ENCODE measurements around the gene RALGAPB.
"Not testable (repeated sequence)": the region's sequence is repeated elsewhere in the genome, so short reads cannot be mapped to it uniquely, and the experiment has no call there.

The RALGAPB gene

DNA sequence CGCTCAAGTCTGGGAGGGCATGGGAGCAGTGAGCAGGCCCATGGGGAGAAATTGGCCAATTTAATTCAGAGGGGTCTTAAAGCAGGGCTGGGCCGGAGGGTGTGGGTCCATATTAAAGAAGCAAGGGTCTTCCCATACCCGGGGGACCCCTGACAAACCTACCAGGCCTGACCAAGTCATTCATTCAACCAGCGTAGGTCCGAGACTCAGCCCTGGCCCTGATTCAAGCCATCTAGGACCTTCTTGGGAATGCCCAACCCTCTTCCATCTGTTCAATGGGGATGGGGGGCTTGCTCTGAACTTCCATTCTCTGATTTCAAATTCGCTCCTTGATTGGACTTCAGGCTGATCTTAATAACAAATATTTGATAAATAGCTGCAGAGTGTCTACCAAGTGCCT lies 115.7 kb downstream of the RALGAPB start:
- Histone ChIP-seq H3K36me3 (ENCODE audit: control insufficient read depth, insufficient read depth, low read length) (no peaks in the 10 kb centered on the region), H3K4me3 (ENCODE audit: low read length) (no peak overlapping the region), H3K27me3 (ENCODE audit: control insufficient read depth, insufficient read depth, low read length) (peaks cover 3% of the 10 kb centered on the region), H3K27ac (ENCODE audit: low read depth, low read length) (no peak overlapping the region), H3K9ac (ENCODE audit: low read length) (no peak overlapping the region), H3K4me1 (ENCODE audit: control insufficient read depth, insufficient read depth, low read length) (no peaks in the 10 kb centered on the region)

- Histone ChIP-seq H3K9ac (ENCODE audit: low read length) (no peak overlapping the region), H3K36me3 (ENCODE audit: control insufficient read depth, insufficient read depth, low read length) (no peaks in the 10 kb centered on the region), H3K27me3 (ENCODE audit: control insufficient read depth, insufficient read depth, low read length) (peaks cover 3% of the 10 kb centered on the region), H3K27ac (ENCODE audit: low read depth, low read length) (no peak overlapping the region), H3K4me1 (ENCODE audit: control insufficient read depth, insufficient read depth, low read length) (no peaks in the 10 kb centered on the region), H3K4me3 (ENCODE audit: low read length) (no peak overlapping the region)
Measured at GRCh38 chr20:38589351-38589750, 116.7 kb downstream of the RALGAPB start.

- Histone ChIP-seq H3K4me3 (ENCODE audit: low read length) (no peak overlapping the region), H3K9ac (ENCODE audit: low read length) (no peak overlapping the region), H3K27me3 (ENCODE audit: control insufficient read depth, insufficient read depth, low read length) (peaks cover 3% of the 10 kb centered on the region), H3K36me3 (ENCODE audit: control insufficient read depth, insufficient read depth, low read length) (no peaks in the 10 kb centered on the region), H3K27ac (ENCODE audit: low read depth, low read length) (no peak overlapping the region), H3K4me1 (ENCODE audit: control insufficient read depth, insufficient read depth, low read length) (no peaks in the 10 kb centered on the region)
Measured at GRCh38 chr20:38589967-38590675, 117.5 kb downstream of the RALGAPB start.

GRCh38 chr20:38590676-38591473 lies 118.2 kb downstream of the RALGAPB start:
- H3K9ac ChIP-seq (ENCODE audit: low read length) = no peak overlapping the region
- H3K27me3 ChIP-seq (ENCODE audit: control insufficient read depth, insufficient read depth, low read length) = no peaks in the 10 kb centered on the region
- no peak overlapping the region for H3K4me3 ChIP-seq (ENCODE audit: low read length)
- no peaks in the 10 kb centered on the region for H3K4me1 ChIP-seq (ENCODE audit: control insufficient read depth, insufficient read depth, low read length)
- H3K36me3 ChIP-seq (ENCODE audit: control insufficient read depth, insufficient read depth, low read length) = no peaks in the 10 kb centered on the region
- no peak overlapping the region for H3K27ac ChIP-seq (ENCODE audit: low read depth, low read length)

GRCh38 chr20:38591474-38592410 lies 119.1 kb downstream of the RALGAPB start:
- Histone ChIP-seq H3K4me1 (ENCODE audit: control insufficient read depth, insufficient read depth, low read length) (no peaks in the 10 kb centered on the region), H3K4me3 (ENCODE audit: low read length) (no peak overlapping the region), H3K9ac (ENCODE audit: low read length) (no peak overlapping the region), H3K36me3 (ENCODE audit: control insufficient read depth, insufficient read depth, low read length) (no peaks in the 10 kb centered on the region), H3K27ac (ENCODE audit: low read depth, low read length) (no peak overlapping the region), H3K27me3 (ENCODE audit: control insufficient read depth, insufficient read depth, low read length) (no peaks in the 10 kb centered on the region)

DNA sequence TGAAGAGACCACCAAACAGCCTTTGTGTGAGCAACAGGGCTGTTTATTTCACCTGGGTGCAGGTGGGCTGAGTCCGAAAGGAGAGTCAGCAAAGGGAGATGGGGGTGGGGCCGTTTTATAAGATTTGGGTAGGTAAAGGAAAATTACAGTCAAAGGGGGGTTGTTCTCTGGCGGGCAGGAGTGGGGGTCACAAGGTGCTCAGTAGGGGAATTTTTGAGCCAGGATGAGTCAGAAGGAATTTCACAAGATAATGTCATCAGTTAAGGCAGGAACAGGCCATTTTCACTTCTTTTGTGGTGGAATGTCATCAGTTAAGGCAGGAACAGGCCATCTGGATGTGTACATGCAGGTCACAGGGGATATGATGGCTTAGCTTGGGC lies 119.8 kb downstream of the RALGAPB start:
- not testable (repeated sequence) for H3K27ac ChIP-seq (ENCODE audit: low read depth, low read length); H3K27me3 ChIP-seq (ENCODE audit: control insufficient read depth, insufficient read depth, low read length); H3K9ac ChIP-seq (ENCODE audit: low read length); H3K36me3 ChIP-seq (ENCODE audit: control insufficient read depth, insufficient read depth, low read length); H3K4me3 ChIP-seq (ENCODE audit: low read length); H3K4me1 ChIP-seq (ENCODE audit: control insufficient read depth, insufficient read depth, low read length)

GRCh38 chr20:38594281-38594680 lies 121.6 kb downstream of the RALGAPB start:
- not testable (repeated sequence) for H3K36me3 ChIP-seq (ENCODE audit: control insufficient read depth, insufficient read depth, low read length); H3K27ac ChIP-seq (ENCODE audit: low read depth, low read length); H3K9ac ChIP-seq (ENCODE audit: low read length); H3K4me1 ChIP-seq (ENCODE audit: control insufficient read depth, insufficient read depth, low read length); H3K4me3 ChIP-seq (ENCODE audit: low read length); H3K27me3 ChIP-seq (ENCODE audit: control insufficient read depth, insufficient read depth, low read length)

DNA sequence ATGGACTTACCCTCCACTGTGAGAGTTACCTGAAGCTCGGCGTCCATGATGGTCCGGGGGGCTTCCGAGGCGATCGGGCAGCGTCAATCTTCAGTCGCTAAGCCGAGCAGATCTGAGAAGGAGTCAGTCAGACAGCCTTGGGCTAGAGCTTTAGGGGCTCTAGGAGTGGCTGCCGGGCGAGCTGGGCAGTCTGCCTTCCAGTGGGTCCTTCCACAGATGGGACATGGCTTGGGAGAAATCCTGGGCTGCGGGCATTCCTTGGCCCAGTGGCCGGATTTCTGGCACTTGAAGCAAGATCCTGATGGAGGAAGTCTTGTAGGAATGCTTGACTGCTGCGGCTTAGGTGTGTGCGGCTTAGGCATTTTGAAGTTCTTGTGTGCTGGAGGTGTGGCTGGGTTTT lies 123.2 kb downstream of the RALGAPB start:
- H3K4me1 ChIP-seq (ENCODE audit: control insufficient read depth, insufficient read depth, low read length); H3K27ac ChIP-seq (ENCODE audit: low read depth, low read length); H3K4me3 ChIP-seq (ENCODE audit: low read length); H3K36me3 ChIP-seq (ENCODE audit: control insufficient read depth, insufficient read depth, low read length); H3K9ac ChIP-seq (ENCODE audit: low read length); H3K27me3 ChIP-seq (ENCODE audit: control insufficient read depth, insufficient read depth, low read length): not testable (repeated sequence)

- Histone ChIP-seq H3K27me3 (ENCODE audit: control insufficient read depth, insufficient read depth, low read length) (peaks cover 22% of the 10 kb centered on the region), H3K9ac (ENCODE audit: low read length) (no peak overlapping the region), H3K27ac (ENCODE audit: low read depth, low read length) (no peak overlapping the region), H3K4me3 (ENCODE audit: low read length) (no peak overlapping the region), H3K4me1 (ENCODE audit: control insufficient read depth, insufficient read depth, low read length) (no peaks in the 10 kb centered on the region), H3K36me3 (ENCODE audit: control insufficient read depth, insufficient read depth, low read length) (no peaks in the 10 kb centered on the region)
Measured at GRCh38 chr20:38599410-38599882, 126.8 kb downstream of the RALGAPB start.

DNA sequence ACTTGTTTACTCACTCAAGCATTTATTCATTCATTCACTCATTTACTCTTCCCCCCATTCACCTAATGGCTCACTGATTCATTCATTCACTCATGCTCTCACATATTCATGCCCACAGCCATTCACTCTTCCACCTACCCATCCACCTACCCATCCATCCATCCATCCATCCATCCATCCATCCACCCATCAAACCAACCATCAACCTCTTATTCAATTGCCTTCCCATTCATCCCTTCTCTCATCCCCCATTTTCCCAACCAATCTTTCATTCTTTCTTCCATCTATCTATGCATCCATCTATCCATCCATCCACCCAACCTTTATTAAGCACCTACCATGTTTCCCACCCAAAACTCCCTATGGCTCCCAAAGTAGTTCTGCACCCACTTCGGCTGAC lies 127.4 kb downstream of the RALGAPB start:
- H3K27ac ChIP-seq (ENCODE audit: low read depth, low read length) = no peak overlapping the region
- H3K4me3 ChIP-seq (ENCODE audit: low read length) = no peak overlapping the region
- no peak overlapping the region for H3K9ac ChIP-seq (ENCODE audit: low read length)
- no peaks in the 10 kb centered on the region for H3K4me1 ChIP-seq (ENCODE audit: control insufficient read depth, insufficient read depth, low read length)
- H3K27me3 ChIP-seq (ENCODE audit: control insufficient read depth, insufficient read depth, low read length) = peaks cover 22% of the 10 kb centered on the region
- H3K36me3 ChIP-seq (ENCODE audit: control insufficient read depth, insufficient read depth, low read length) = no peaks in the 10 kb centered on the region

- no peak within 1 kb of the TSS for H3K27ac ChIP-seq (ENCODE audit: low read depth, low read length)
- H3K27me3 ChIP-seq (ENCODE audit: control insufficient read depth, insufficient read depth, low read length) = peaks cover 22% of the 10 kb centered on the region
- H3K4me3 ChIP-seq (ENCODE audit: low read length) = no peak within 1 kb of the TSS
- H3K9ac ChIP-seq (ENCODE audit: low read length) = no peak within 1 kb of the TSS
- no peaks in the 10 kb centered on the region for H3K36me3 ChIP-seq (ENCODE audit: control insufficient read depth, insufficient read depth, low read length)
- no peaks in the 10 kb centered on the region for H3K4me1 ChIP-seq (ENCODE audit: control insufficient read depth, insufficient read depth, low read length)
Measured at GRCh38 chr20:38601216-38602184, 128.9 kb downstream of the RALGAPB start, which contains the start of gene ARHGAP40. TSS of gene ARHGAP40 (plus strand) at chr20:38601809.
